ENCODE data around the gene FUNDC2. TPM values are rescaled to one million over a fixed set of nuclear protein-coding genes. Genes with fewer than 3 reads are reported as not detected.

Gene FUNDC2
- total RNA-seq, 1 experiment from 2014 or later, result 80.7 TPM

DNA sequence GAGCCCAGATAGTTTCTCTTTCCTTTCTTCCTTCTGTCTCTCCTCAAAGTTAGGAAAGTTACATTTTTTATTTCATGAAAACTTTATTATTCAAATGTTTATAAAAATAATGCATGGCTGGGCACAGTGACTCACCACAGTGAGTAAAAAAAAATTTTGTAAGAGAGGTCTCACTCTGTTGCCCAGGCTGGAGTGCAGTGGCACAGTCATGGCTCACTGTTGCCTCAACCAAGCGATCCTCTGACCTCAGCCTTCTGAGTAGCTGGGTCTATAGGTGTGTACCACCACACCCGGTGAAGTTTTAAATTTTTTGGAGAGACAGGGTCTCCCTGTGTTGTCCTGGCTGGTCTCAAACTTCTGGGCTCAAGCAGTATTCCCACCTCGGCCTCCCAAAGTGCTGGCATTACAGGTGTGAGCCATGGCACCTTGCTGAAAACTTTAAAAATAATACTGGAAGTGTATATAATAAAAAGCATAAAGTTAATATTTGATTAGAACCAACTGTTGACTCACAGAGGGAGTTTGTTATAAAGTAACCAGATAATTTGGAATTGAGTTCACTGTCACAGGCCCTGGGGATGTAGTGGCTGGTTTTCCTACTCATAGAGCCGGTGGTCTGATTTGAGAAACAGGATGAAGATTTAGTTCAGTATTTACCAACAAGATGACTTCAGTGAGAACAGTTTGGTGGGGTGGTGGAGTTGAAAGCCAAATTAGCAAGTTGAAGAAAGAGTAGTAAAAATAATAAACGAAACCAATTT, 26.3 kb downstream of the FUNDC2 start:
- CTCF ChIA-PET, result no interaction called here
- intact Hi-C loops (cut with micrococcal nuclease), result loop anchor here (10.0 kb wide), 1 partner anchor 138 kb away; no protein-coding TSS in a partner anchor

DNA sequence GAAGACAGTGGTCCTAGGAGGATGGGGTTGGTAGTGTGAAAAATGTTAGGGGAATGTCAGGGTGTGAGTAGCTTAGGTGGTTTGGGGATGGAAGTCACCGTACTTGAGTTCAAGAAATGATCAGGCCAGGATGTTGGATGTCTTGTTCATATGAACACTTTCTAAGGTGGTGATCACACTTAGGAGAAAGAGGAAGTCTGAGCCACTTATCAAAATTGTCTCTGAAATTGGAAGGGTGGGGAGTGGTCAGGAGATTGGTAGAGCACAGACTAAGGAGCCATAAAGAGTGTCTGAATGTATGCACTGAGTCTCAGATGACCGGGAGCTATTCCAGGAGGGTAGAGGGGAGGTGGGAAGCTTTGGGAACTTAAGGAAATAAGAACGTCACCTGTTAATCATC, 27.0 kb downstream of the FUNDC2 start:
- no TSS peak for BruUV-seq (replicated peaks)
- Histone ChIP-seq H3K27me3 (ENCODE audit: low read length) (no peaks in the 10 kb centered on the region), H3K9ac (ENCODE audit: low read length) (no peak overlapping the region), H3K4me3 (ENCODE audit: low read length) (no peak overlapping the region), H3K79me2 (ENCODE audit: low read length) (no peaks in the 10 kb centered on the region), H3K9me2 (replicated peaks; ENCODE audit: low read length) (no peaks in the 10 kb centered on the region), H3K27ac (ENCODE audit: low read length) (no peak overlapping the region), H4K20me1 (ENCODE audit: low read length) (no peaks in the 10 kb centered on the region), H3F3A (ENCODE audit: low read length, unreplicated experiment) (no peaks in the 10 kb centered on the region), H3K4me2 (ENCODE audit: low read length) (no peak overlapping the region), H3K4me1 (ENCODE audit: insufficient read depth, low read length) (no peaks in the 10 kb centered on the region), H2AFZ (ENCODE audit: low read length) (no peak overlapping the region), H3K36me3 (ENCODE audit: low read depth, low read length) (no peaks in the 10 kb centered on the region; the same call in 1 of the 2 replicates), H3K9me3 (ENCODE audit: low read length) (no peaks in the 10 kb centered on the region)
- no peak for ATAC-seq
- no peak for DNase-seq
- POLR2A ChIA-PET (ENCODE audit: unreplicated experiment), result no interaction called here
- TF ChIP-seq, protein P1, sequence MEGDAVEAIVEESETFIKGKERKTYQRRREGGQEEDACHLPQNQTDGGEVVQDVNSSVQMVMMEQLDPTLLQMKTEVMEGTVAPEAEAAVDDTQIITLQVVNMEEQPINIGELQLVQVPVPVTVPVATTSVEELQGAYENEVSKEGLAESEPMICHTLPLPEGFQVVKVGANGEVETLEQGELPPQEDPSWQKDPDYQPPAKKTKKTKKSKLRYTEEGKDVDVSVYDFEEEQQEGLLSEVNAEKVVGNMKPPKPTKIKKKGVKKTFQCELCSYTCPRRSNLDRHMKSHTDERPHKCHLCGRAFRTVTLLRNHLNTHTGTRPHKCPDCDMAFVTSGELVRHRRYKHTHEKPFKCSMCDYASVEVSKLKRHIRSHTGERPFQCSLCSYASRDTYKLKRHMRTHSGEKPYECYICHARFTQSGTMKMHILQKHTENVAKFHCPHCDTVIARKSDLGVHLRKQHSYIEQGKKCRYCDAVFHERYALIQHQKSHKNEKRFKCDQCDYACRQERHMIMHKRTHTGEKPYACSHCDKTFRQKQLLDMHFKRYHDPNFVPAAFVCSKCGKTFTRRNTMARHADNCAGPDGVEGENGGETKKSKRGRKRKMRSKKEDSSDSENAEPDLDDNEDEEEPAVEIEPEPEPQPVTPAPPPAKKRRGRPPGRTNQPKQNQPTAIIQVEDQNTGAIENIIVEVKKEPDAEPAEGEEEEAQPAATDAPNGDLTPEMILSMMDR (conservative IDR thresholded peaks at IDR 0.05; ENCODE audit: low read depth, low read length), result no peak
- TF ChIP-seq EZH2phosphoT487 (IDR thresholded peaks at IDR 0.05; ENCODE audit: borderline replicate concordance, low read length), result no peak
- no peak for TF ChIP-seq EZH2 (IDR thresholded peaks at IDR 0.05; ENCODE audit: low read length, unreplicated experiment)
- intact Hi-C loops (cut with micrococcal nuclease), result loop anchor here (10.0 kb wide), 1 partner anchor 139 kb away; no protein-coding TSS in a partner anchor
- CTCF ChIA-PET, result no interaction called here

More for the DNA sequence above, 26.3 kb downstream of the FUNDC2 start:
- no peak for DNase-seq
- POLR2A ChIA-PET (ENCODE audit: unreplicated experiment), result no interaction called here
- ATAC-seq, result peak; percentile 40
- H4K20me1 ChIP-seq (ENCODE audit: low read length), result no peaks in the 10 kb centered on the region
- H2AFZ ChIP-seq (ENCODE audit: low read length), result no peak overlapping the region
- no peaks in the 10 kb centered on the region; the same call in 1 of the 2 replicates for H3K36me3 ChIP-seq (ENCODE audit: low read depth, low read length)
- H3K27ac ChIP-seq (ENCODE audit: low read length), result no peak overlapping the region
- no peaks in the 10 kb centered on the region for H3F3A ChIP-seq (ENCODE audit: low read length, unreplicated experiment)
- BruUV-seq (replicated peaks), result no TSS peak
- no peak overlapping the region for H3K4me2 ChIP-seq (ENCODE audit: low read length)
- H3K9ac ChIP-seq (ENCODE audit: low read length), result no peak overlapping the region
- no peaks in the 10 kb centered on the region for H3K27me3 ChIP-seq (ENCODE audit: low read length)
- no peaks in the 10 kb centered on the region for H3K79me2 ChIP-seq (ENCODE audit: low read length)
- no peaks in the 10 kb centered on the region for H3K9me3 ChIP-seq (ENCODE audit: low read length)
- no peak for TF ChIP-seq EZH2 (IDR thresholded peaks at IDR 0.05; ENCODE audit: low read length, unreplicated experiment)
- no peak for TF ChIP-seq EZH2phosphoT487 (IDR thresholded peaks at IDR 0.05; ENCODE audit: borderline replicate concordance, low read length)
- TF ChIP-seq, protein P1 (conservative IDR thresholded peaks at IDR 0.05; ENCODE audit: low read depth, low read length), result no peak
- H3K4me1 ChIP-seq (ENCODE audit: insufficient read depth, low read length), result no peaks in the 10 kb centered on the region
- no peak overlapping the region for H3K4me3 ChIP-seq (ENCODE audit: low read length)
- no peaks in the 10 kb centered on the region for H3K9me2 ChIP-seq (replicated peaks; ENCODE audit: low read length)

DNA sequence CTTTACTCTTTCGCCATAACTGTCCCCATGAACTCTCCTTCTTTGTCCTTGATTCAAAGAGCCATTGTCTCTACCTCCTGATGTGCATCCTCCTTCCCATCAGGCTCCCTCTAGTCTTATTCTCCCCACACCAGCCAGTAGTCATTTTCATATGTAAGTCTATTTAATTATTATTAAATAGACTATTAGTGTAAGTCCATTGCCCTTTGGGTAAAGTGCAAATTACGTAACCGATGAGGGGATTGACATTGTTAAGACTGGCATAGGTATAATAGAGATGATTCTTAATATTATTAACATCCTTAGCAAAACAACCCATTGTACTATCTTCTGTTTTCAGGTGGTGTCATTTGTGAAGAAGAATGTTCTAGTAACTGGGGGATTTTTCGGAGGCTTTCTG, 27.6 kb downstream of the FUNDC2 start:
- POLR2A ChIA-PET (ENCODE audit: unreplicated experiment), result no interaction called here
- H4K20me1 ChIP-seq (ENCODE audit: low read length), result no peaks in the 10 kb centered on the region
- TF ChIP-seq EZH2 (IDR thresholded peaks at IDR 0.05; ENCODE audit: low read length, unreplicated experiment), result no peak
- TF ChIP-seq, protein P1 (conservative IDR thresholded peaks at IDR 0.05; ENCODE audit: low read depth, low read length), result no peak
- TF ChIP-seq EZH2phosphoT487 (IDR thresholded peaks at IDR 0.05; ENCODE audit: borderline replicate concordance, low read length), result no peak
- H3K36me3 ChIP-seq (ENCODE audit: low read depth, low read length), result no peaks in the 10 kb centered on the region; the same call in 1 of the 2 replicates
- CTCF ChIA-PET, result no interaction called here
- intact Hi-C loops (cut with micrococcal nuclease), result loop anchor here (10.0 kb wide), 1 partner anchor 139 kb away; no protein-coding TSS in a partner anchor
- no peak overlapping the region for H2AFZ ChIP-seq (ENCODE audit: low read length)
- no peak overlapping the region for H3K4me3 ChIP-seq (ENCODE audit: low read length)
- no peak overlapping the region for H3K4me2 ChIP-seq (ENCODE audit: low read length)
- H3K9me2 ChIP-seq (replicated peaks; ENCODE audit: low read length), result no peaks in the 10 kb centered on the region
- H3K27me3 ChIP-seq (ENCODE audit: low read length), result no peaks in the 10 kb centered on the region
- no peak overlapping the region for H3K9ac ChIP-seq (ENCODE audit: low read length)
- H3K4me1 ChIP-seq (ENCODE audit: insufficient read depth, low read length), result no peaks in the 10 kb centered on the region
- no TSS peak for BruUV-seq (replicated peaks)
- no peaks in the 10 kb centered on the region for H3K79me2 ChIP-seq (ENCODE audit: low read length)
- H3K27ac ChIP-seq (ENCODE audit: low read length), result no peak overlapping the region
- H3K9me3 ChIP-seq (ENCODE audit: low read length), result no peaks in the 10 kb centered on the region
- no peak for ATAC-seq
- H3F3A ChIP-seq (ENCODE audit: low read length, unreplicated experiment), result no peaks in the 10 kb centered on the region
- DNase-seq, result no peak

Data from PC-3 (cell line).